Naive thymus-derived CD4-positive, alpha-beta T cell (primary cell): Measurements from ENCODE around the gene SPATA2. TPM values are rescaled to one million over a fixed set of nuclear protein-coding genes. Genes with fewer than 3 reads are reported as not detected.
"Not testable (repeated sequence)": the region's sequence is repeated elsewhere in the genome, so short reads cannot be mapped to it uniquely, and the experiment has no call there.

Source experiments
- ATAC-seq: fragments of 150-1000 bp; cut with Tn5 transposase; 2 replicates; pipeline ENCODE4 v1.10.0; 2021; ENCODE audit warnings: mild to moderate bottlenecking, moderate library complexity
- CTCF ChIA-PET: fragments of 350-600 bp; sonication (Branson Sonifier 250); formaldehyde crosslinking; loops from one replicate; lab custom pipeline; 2021; ENCODE audit warnings: antibody characterized with exemption; lab: Charles Lee
- POLR2A ChIA-PET: fragments of 350-600 bp; sonication (Branson Sonifier 250); formaldehyde crosslinking; loops from one replicate; lab custom pipeline; 2021; ENCODE audit warnings: antibody characterized with exemption, inconsistent platforms; lab: Charles Lee
- DNase-seq, 9 donors: peaks; one replicate each; pipeline versions ENCODE4 v3.0.0 to v3.0.0-alpha.2; 2020 to 2022; ENCODE audit warnings: mixed read lengths in 1 of 9
- H3K27ac ChIP-seq: one replicate; pipeline ENCODE4 v1.7.0; 2013; ENCODE audit warnings: mild to moderate bottlenecking, low read depth, low read length, moderate library complexity
- H3K27me3 ChIP-seq, 2 donors: one replicate each; pipeline ENCODE4 v1.7.0; 2013; ENCODE audit warnings: low read length in 2 of 2, mild to moderate bottlenecking in 2 of 2, moderate library complexity in 2 of 2; ENCODE audit not compliant: control insufficient read depth in 2 of 2, insufficient read depth in 2 of 2
- H3K36me3 ChIP-seq, 3 experiments: 1 replicate in 2 of 3; 2 replicates in 1 of 3; pipeline ENCODE4 v1.7.0; 2013; ENCODE audit warnings: low read length in 3 of 3, mild to moderate bottlenecking in 3 of 3, moderate library complexity in 1 of 3; ENCODE audit not compliant: insufficient read depth in 3 of 3, control insufficient read depth in 2 of 3
- H3K4me1 ChIP-seq, 2 donors: one replicate each; pipeline ENCODE4 v1.7.0; 2013; ENCODE audit warnings: low read length in 2 of 2, mild to moderate bottlenecking in 2 of 2, moderate library complexity in 1 of 2; ENCODE audit not compliant: control insufficient read depth in 2 of 2, insufficient read depth in 2 of 2
- H3K4me3 ChIP-seq: 2 replicates; pipeline ENCODE4 v1.7.0; 2013; ENCODE audit warnings: mild to moderate bottlenecking, low read length
- H3K9me3 ChIP-seq, 3 experiments: 1 replicate in 2 of 3; 2 replicates in 1 of 3; pipeline ENCODE4 v1.7.0; 2013; ENCODE audit warnings: low read length in 3 of 3; ENCODE audit not compliant: control insufficient read depth in 2 of 3
- H3K27ac Mint-ChIP-seq, 9 donors: one replicate each; pipeline ENCODE4 v1.8.0; 2020 to 2022; ENCODE audit warnings: mixed read lengths in 9 of 9, mild to moderate bottlenecking in 8 of 9, moderate library complexity in 5 of 9, inconsistent platforms in 2 of 9
- H3K27me3 Mint-ChIP-seq, 5 donors: one replicate each; pipeline ENCODE4 v1.8.0; 2021 to 2022; ENCODE audit warnings: mixed read lengths in 5 of 5, mild to moderate bottlenecking in 1 of 5
- H3K36me3 Mint-ChIP-seq, 5 donors: one replicate each; pipeline ENCODE4 v1.8.0; 2020 to 2022; ENCODE audit warnings: mixed read lengths in 5 of 5, mild to moderate bottlenecking in 3 of 5, inconsistent platforms in 1 of 5
- H3K4me1 Mint-ChIP-seq, 7 donors: one replicate each; pipeline ENCODE4 v1.8.0; 2020 to 2022; ENCODE audit warnings: mixed read lengths in 7 of 7, mild to moderate bottlenecking in 3 of 7, inconsistent platforms in 1 of 7
- H3K4me3 Mint-ChIP-seq, 10 donors: one replicate each; pipeline ENCODE4 v1.8.0; 2020 to 2022; ENCODE audit warnings: mild to moderate bottlenecking in 10 of 10, mixed read lengths in 10 of 10, moderate library complexity in 6 of 10, inconsistent platforms in 2 of 10
- H3K9me3 Mint-ChIP-seq, 11 donors: one replicate each; pipeline ENCODE4 v1.8.0; 2020 to 2022; ENCODE audit warnings: mixed read lengths in 11 of 11, mild to moderate bottlenecking in 4 of 11, inconsistent platforms in 1 of 11, moderate library complexity in 1 of 11
- intact Hi-C, 2 donors: fragments of 100-400 bp; cut with micrococcal nuclease; formaldehyde crosslinking; loops; one replicate each; pipeline ENCODE4 v1.15.1; 2023
- polyA plus RNA-seq, 2 donors: library from polyadenylated mRNA; unstranded; fragments of 300-500 nt; fragmentation: Illumina TruSeq; gene quantifications; one replicate each; pipeline ENCODE4 v1.2.3, GENCODE V29; 2021
- total RNA-seq, 6 experiments: library from RNA in 5 of 6; stranded (reverse) in 5 of 6; gene quantifications; 1 replicate in 5 of 6; 2 replicates in 1 of 6; pipeline ENCODE4 v1.2.3 and lab custom pipeline; 2021 to 2026

SPATA2 gene
- total and polyA plus RNA-seq, 7 experiments from 2014 or later: 2.7 to 18.4 (median 9.6) TPM

DNA sequence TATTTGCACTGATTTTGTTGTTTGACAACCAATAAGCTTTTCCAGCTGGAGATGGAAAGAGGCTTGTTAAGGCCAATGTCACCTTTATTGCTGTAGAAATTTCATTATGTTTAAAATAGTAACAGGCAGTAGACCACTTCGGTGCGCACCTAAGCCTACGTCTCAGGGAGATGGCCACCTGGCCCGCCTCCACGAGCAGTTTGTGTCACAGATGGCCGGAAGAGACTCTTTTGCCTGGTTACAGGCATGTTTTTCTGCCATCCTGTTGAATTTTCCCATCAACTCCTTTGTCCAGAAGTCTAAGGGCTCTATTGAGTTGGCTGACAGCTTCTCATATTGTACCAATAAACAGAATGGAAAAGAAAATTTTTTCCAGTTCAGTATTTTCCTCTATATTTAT lies 51.7 kb downstream of the SPATA2 start:
- CTCF ChIA-PET: no interaction called here
- H3K36me3 Mint-ChIP-seq: peaks cover 4 to 56% (median 16%) of the 10 kb centered on the region in 5 donors
- ATAC-seq: no peak

DNA sequence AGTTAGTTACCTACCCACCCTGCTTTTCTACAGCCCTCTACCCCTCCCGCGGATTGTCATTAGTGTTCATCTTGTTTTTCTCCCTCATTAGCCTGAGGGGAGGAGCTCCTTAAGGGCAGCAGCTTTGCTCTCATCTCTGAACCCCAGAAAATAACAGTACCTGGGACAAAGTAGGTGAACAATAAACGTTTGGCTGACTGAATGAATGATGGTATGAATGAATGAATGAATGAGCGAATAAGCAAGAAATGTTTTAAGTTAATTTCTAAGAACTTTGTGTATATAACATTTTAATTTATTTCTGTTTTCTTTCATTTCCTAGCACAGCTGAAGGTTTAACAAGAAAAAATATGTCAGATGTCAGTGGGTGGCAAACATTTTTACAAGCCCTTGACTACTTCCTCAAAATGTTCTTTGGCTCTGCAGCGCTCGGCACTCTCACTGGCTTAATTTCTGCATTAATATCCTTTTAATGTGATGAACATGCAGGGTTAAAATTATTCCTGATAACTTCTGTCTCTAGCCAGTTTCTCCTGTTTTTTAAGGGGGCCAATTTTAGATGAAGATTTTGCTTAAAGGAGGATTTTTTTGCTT lies 52.6 kb downstream of the SPATA2 start:
- intact Hi-C loops: no loop called here
- Histone ChIP-seq H3K4me1 (no peaks in the 10 kb centered on the region), H3K9me3 (no peaks in the 10 kb centered on the region), H3K36me3 (peaks cover 4 to 53% (median 9%) of the 10 kb centered on the region in 3 experiments), H3K27ac (no peak overlapping the region), H3K27me3 (no peaks in the 10 kb centered on the region), H3K4me3 (no peak overlapping the region)
- Mint-ChIP-seq H3K27ac (no peak overlapping the region), H3K36me3 (peaks cover 4 to 52% (median 16%) of the 10 kb centered on the region in 5 donors), H3K9me3 (no peaks in the 10 kb centered on the region), H3K4me1 (peaks cover 0 to 17% (median 3%) of the 10 kb centered on the region in 7 donors), H3K27me3 (no peaks in the 10 kb centered on the region), H3K4me3 (no peak overlapping the region)
- ATAC-seq (no peak), DNase-seq (no peak)
- POLR2A ChIA-PET: no interaction called here
- CTCF ChIA-PET: no interaction called here

More for the DNA sequence above, 51.7 kb downstream of the SPATA2 start:
- Mint-ChIP-seq H3K4me3 (no peak overlapping the region), H3K27me3 (no peaks in the 10 kb centered on the region), H3K27ac (no peak overlapping the region), H3K4me1 (peaks cover 0 to 17% (median 3%) of the 10 kb centered on the region in 7 donors), H3K9me3 (no peaks in the 10 kb centered on the region)
- Histone ChIP-seq H3K27ac (no peak overlapping the region), H3K4me3 (no peak overlapping the region), H3K36me3 (peaks cover 4 to 54% (median 9%) of the 10 kb centered on the region in 3 experiments), H3K27me3 (no peaks in the 10 kb centered on the region), H3K4me1 (no peaks in the 10 kb centered on the region), H3K9me3 (no peaks in the 10 kb centered on the region)
- intact Hi-C loops: no loop called here
- no peak for DNase-seq
- POLR2A ChIA-PET: no interaction called here

DNA sequence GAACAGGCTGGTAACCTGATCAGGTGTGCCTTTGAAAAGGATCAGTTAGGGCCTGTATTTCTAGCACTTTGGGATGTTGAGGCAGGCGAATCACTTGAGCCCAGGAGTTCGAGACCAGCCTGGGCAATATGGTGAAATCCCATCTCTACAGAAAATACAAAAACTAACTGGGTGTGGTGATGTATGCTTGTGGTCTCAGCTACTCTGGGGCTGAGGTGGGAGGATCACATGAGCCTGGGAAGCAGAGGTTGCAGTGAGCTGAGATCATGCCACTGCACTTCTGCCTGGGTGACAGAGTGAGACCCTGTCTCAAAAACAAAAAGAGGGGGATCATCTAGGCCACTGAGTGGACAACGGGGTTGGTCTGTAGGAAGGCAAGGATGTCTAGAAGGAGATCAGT lies 54.1 kb downstream of the SPATA2 start:
- H3K4me1 Mint-ChIP-seq: peaks cover 0 to 17% (median 3%) of the 10 kb centered on the region in 7 donors

DNA sequence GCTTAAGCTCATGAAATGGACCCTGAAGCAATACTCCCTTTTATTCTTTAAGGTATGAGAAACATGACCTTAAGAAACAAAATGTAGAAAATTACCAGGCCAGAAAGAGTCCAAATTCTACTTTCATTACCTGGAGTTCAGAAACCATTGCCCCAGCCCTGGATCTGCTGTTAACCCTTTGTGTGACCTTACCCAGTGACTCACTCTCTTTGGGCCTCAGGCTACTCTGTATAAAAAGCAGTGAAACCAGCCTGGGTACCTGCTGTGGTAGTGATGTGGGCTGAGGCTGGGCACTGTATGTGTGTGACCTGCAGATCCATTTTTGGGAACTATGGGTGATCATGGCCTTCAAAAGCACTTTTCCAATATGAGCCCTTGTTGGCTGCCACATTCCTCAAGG lies 55.5 kb downstream of the SPATA2 start:
- peaks cover 4 to 48% (median 8%) of the 10 kb centered on the region in 3 experiments for H3K36me3 ChIP-seq
- ChIA-PET POLR2A (interaction anchor here (0.7 kb wide), 1 partner anchor 943 kb away, joined by 3 read pairs; no protein-coding TSS in a partner anchor), CTCF (interaction anchor here (0.7 kb wide), 1 partner anchor 1094 kb away, joined by 3 read pairs; no protein-coding TSS in a partner anchor)
- no peak overlapping the region for H3K4me3 Mint-ChIP-seq
- no peaks in the 10 kb centered on the region for H3K9me3 Mint-ChIP-seq
- no peak for ATAC-seq
- no peak overlapping the region for H3K27ac ChIP-seq
- no peaks in the 10 kb centered on the region for H3K27me3 ChIP-seq
- H3K36me3 Mint-ChIP-seq: peaks cover 3 to 56% (median 22%) of the 10 kb centered on the region in 5 donors
- no peaks in the 10 kb centered on the region for H3K4me1 ChIP-seq
- intact Hi-C loops: no loop called here
- H3K9me3 ChIP-seq: no peaks in the 10 kb centered on the region
- peaks cover 0 to 17% (median 3%) of the 10 kb centered on the region in 7 donors for H3K4me1 Mint-ChIP-seq
- H3K27ac Mint-ChIP-seq: peak overlapping the region in 1 of 9 donors; percentile 9
- no peak overlapping the region for H3K4me3 ChIP-seq
- DNase-seq: no peak
- no peaks in the 10 kb centered on the region for H3K27me3 Mint-ChIP-seq

More for the DNA sequence above, 54.1 kb downstream of the SPATA2 start:
- H3K9me3 Mint-ChIP-seq, H3K9me3 ChIP-seq, POLR2A ChIA-PET, DNase-seq, H3K27me3 Mint-ChIP-seq, CTCF ChIA-PET, H3K27ac ChIP-seq, ATAC-seq, H3K4me3 ChIP-seq, H3K27me3 ChIP-seq, intact Hi-C loops, H3K4me1 ChIP-seq: not testable (repeated sequence)
- H3K4me3 Mint-ChIP-seq: peak overlapping the region in 1 of 10 donors; percentile 57
- H3K27ac Mint-ChIP-seq: peak overlapping the region in 2 of 9 donors; percentile 60 to 62
- peaks cover 4 to 48% (median 16%) of the 10 kb centered on the region in 3 experiments for H3K36me3 ChIP-seq
- peaks cover 4 to 56% (median 16%) of the 10 kb centered on the region in 5 donors for H3K36me3 Mint-ChIP-seq

DNA sequence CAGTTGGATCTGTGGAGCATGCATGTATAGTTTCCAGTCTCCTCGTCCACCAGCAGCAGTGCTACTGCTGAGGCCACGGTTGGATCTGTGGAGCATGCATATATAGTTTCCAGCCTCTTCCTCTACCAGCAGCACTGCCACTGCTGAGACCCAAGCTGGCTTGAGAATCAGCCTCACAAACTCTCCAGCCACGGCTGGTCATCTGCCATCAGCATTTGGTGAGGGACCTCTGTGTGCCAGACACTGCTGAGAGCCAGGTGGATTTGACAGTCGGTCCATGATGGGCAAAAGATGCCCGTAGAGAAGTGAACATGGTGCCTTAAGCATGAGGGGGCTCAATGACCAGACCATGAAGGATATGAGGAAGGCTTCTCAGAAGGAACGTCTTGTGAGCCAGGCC lies 56.3 kb downstream of the SPATA2 start:
- Histone ChIP-seq H3K4me3 (no peak overlapping the region), H3K27ac (no peak overlapping the region), H3K4me1 (no peaks in the 10 kb centered on the region), H3K27me3 (no peaks in the 10 kb centered on the region), H3K9me3 (no peaks in the 10 kb centered on the region), H3K36me3 (peaks cover 4 to 49% (median 7%) of the 10 kb centered on the region in 3 experiments)
- Mint-ChIP-seq H3K4me1 (peaks cover 0 to 17% (median 4%) of the 10 kb centered on the region in 7 donors), H3K4me3 (no peak overlapping the region), H3K27me3 (no peaks in the 10 kb centered on the region), H3K27ac (no peak overlapping the region), H3K36me3 (peaks cover 0 to 55% (median 14%) of the 10 kb centered on the region in 5 donors), H3K9me3 (no peaks in the 10 kb centered on the region)
- CTCF ChIA-PET: no interaction called here
- no peak for DNase-seq
- POLR2A ChIA-PET: no interaction called here
- intact Hi-C loops: no loop called here
- ATAC-seq: no peak

DNA sequence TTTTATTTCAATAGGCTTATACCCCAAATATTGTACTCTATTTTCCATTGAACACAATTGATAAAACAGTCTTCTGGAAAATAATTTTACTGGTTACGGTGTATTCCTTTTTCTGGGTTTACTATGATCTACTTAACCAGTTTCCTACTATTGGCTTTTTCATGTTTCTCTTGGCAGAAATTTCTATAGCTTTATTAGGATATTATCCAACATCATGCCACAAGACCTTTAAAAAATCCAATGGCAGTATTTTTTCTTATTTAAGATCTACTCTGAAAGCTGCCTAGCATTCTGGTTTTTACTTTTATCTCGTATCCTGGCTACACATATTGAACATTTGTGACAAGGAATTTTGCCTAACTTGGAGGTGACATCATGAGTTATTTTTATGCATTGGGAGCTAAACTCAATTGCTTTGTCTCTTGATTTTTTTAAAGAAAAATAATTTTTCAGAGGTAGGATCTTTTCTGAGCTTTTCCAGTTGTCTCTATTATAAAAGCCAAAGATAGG lies 57.2 kb downstream of the SPATA2 start:
- H3K9me3 Mint-ChIP-seq: no peaks in the 10 kb centered on the region
- no peaks in the 10 kb centered on the region for H3K9me3 ChIP-seq
- H3K27me3 ChIP-seq: no peaks in the 10 kb centered on the region
- intact Hi-C loops: no loop called here
- no peaks in the 10 kb centered on the region for H3K27me3 Mint-ChIP-seq
- POLR2A ChIA-PET: interaction anchor here (0.7 kb wide), 1 partner anchor 1330 kb away, joined by 3 read pairs; no protein-coding TSS in a partner anchor
- ATAC-seq (no peak), DNase-seq (no peak)
- H3K4me3 ChIP-seq: no peak overlapping the region
- no peak overlapping the region for H3K27ac ChIP-seq
- H3K36me3 ChIP-seq: peaks cover 4 to 56% (median 7%) of the 10 kb centered on the region in 3 experiments
- peaks cover 0 to 17% (median 4%) of the 10 kb centered on the region in 7 donors for H3K4me1 Mint-ChIP-seq
- no peak overlapping the region for H3K27ac Mint-ChIP-seq
- CTCF ChIA-PET: interaction anchor here (0.9 kb wide), 1 partner anchor 12 kb away, joined by 4 read pairs; no protein-coding TSS in a partner anchor
- H3K36me3 Mint-ChIP-seq: peaks cover 0 to 57% (median 14%) of the 10 kb centered on the region in 5 donors
- no peaks in the 10 kb centered on the region for H3K4me1 ChIP-seq
- H3K4me3 Mint-ChIP-seq: no peak overlapping the region
